Measurements from ENCODE around the gene PCDHB5.
"Not testable (repeated sequence)": the region's sequence is repeated elsewhere in the genome, so short reads cannot be mapped to it uniquely, and the experiment has no call there.

Gene PCDHB5

DNA sequence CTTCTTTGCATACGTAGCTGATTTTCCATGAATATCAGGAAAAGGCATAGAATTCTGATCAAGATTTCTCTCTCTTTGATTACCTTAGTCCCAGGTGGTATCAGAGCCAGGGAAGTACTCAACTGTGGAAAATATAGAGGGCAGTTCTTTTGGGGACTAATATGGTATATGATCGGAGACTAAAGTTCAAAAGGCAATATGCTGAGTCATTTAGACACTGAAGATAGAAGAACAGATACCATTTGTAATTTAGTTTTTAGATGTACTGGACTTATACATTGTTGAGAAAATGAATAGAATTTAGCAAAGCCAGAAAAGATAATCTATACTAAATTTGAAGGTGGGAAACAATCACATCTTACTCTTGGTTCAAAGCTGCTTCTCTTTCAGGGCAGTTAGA lies 29.7 kb upstream of the PCDHB5 start:
- CTCF ChIA-PET: no interaction called here
- POLR2A ChIA-PET: no interaction called here

DNA sequence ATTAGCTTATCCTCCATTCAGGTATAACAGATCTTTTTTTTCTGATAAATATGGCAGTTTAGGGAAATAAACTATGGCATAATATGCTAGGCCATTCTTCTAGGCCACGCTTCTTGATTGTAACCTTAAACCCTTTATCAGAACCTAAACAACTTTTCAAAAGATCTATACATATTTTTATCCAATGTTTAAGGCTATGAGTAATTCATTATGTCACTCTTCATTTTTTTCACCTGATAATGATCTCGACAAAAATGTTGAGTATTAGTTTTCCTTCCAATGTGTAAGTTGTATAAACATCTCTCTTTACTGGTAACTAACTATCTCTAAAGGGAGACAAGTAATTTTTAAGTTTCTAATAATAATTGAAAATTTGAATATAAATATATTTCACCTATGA lies 15.8 kb upstream of the PCDHB5 start:
- ChIA-PET CTCF (no interaction called here), POLR2A (no interaction called here)
- no peak for DNase-seq (ENCODE audit: low read depth, low spot score)
- no peak overlapping the region for H3K4me3 ChIP-seq (ENCODE audit: low read depth, low read length)
- TF ChIP-seq, protein P1, sequence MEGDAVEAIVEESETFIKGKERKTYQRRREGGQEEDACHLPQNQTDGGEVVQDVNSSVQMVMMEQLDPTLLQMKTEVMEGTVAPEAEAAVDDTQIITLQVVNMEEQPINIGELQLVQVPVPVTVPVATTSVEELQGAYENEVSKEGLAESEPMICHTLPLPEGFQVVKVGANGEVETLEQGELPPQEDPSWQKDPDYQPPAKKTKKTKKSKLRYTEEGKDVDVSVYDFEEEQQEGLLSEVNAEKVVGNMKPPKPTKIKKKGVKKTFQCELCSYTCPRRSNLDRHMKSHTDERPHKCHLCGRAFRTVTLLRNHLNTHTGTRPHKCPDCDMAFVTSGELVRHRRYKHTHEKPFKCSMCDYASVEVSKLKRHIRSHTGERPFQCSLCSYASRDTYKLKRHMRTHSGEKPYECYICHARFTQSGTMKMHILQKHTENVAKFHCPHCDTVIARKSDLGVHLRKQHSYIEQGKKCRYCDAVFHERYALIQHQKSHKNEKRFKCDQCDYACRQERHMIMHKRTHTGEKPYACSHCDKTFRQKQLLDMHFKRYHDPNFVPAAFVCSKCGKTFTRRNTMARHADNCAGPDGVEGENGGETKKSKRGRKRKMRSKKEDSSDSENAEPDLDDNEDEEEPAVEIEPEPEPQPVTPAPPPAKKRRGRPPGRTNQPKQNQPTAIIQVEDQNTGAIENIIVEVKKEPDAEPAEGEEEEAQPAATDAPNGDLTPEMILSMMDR (IDR thresholded peaks at IDR 0.05; ENCODE audit: insufficient read depth, low read length, missing control alignments): no peak

More for the DNA sequence above, 29.7 kb upstream of the PCDHB5 start:
- TF ChIP-seq, protein P1 (IDR thresholded peaks at IDR 0.05; ENCODE audit: insufficient read depth, low read length, missing control alignments): no peak
- no peak overlapping the region for H3K4me3 ChIP-seq (ENCODE audit: low read depth, low read length)
- no peak for DNase-seq (ENCODE audit: low read depth, low spot score)

GRCh38 chr5:141121563-141121962 lies 13.4 kb upstream of the PCDHB5 start, which contains the start of gene PCDHB4:
Gene PCDHB4 (plus strand): TSS chr5:141121818. CDS start chr5:141121999, 181 bp downstream.
- CTCF ChIA-PET: no interaction called here
- no peak within 1 kb of the TSS for H3K4me3 ChIP-seq (ENCODE audit: low read depth, low read length)
- TF ChIP-seq, protein P1 (IDR thresholded peaks at IDR 0.05; ENCODE audit: insufficient read depth, low read length, missing control alignments): no peak
- POLR2A ChIA-PET: no interaction called here
- no peak for DNase-seq (ENCODE audit: low read depth, low spot score)

- ChIA-PET POLR2A (no interaction called here), CTCF (no interaction called here)
- H3K4me3 ChIP-seq (ENCODE audit: low read depth, low read length): no peak overlapping the region
- DNase-seq (ENCODE audit: low read depth, low spot score): no peak
- TF ChIP-seq, protein P1 (IDR thresholded peaks at IDR 0.05; ENCODE audit: insufficient read depth, low read length, missing control alignments): no peak
These were observed 13.0 kb upstream of the PCDHB5 start for GRCh38 chr5:141121985-141122384.

- DNase-seq (ENCODE audit: low read depth, low spot score); H3K4me3 ChIP-seq (ENCODE audit: low read depth, low read length); POLR2A ChIA-PET; CTCF ChIA-PET: not testable (repeated sequence)
These were observed 11.4 kb upstream of the PCDHB5 start for GRCh38 chr5:141123396-141124135.

DNA sequence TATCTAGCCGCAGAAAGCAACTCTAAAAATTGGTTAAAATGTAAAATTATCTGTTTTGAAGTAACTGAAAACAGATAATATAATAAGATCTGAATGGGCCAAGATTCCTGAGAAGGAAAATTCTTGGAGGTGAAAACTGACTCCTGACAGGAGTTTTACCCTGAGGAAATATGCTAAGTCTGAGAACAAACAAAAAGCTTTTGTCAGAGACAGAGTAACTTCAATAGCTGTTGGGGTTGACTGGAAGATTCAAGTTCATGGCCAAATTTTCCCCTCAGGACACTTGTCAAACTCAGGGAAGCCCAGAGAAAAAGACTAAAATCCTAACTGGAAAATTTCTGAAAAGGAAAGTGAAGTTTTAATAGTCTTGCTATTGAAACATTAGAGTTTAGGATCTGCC lies 7.7 kb upstream of the PCDHB5 start:
- ChIA-PET CTCF (interaction anchor here (0.7 kb wide), 1 partner anchor 1800 kb away, joined by 3 read pairs; no protein-coding TSS in a partner anchor), POLR2A (no interaction called here)
- DNase-seq (ENCODE audit: low read depth, low spot score): no peak
- no peak overlapping the region for H3K4me3 ChIP-seq (ENCODE audit: low read depth, low read length)
- TF ChIP-seq, protein P1 (IDR thresholded peaks at IDR 0.05; ENCODE audit: insufficient read depth, low read length, missing control alignments): no peak

Measured in AG04449 (cell line).